OCI-LY3 (cell line): Measurements from ENCODE around the gene OTOGL.
A peak's percentile ranks its signal among the peaks of the same experiment; 100 is the strongest.
"Not testable (repeated sequence)": the region's sequence is repeated elsewhere in the genome, so short reads cannot be mapped to it uniquely, and the experiment has no call there.

ENCODE experiments used
- H2AFZ ChIP-seq: fragments of 200-600, 300-600 bp; shearing (Covaris generic); 2 replicates; pipeline ENCODE4 v1.6.0; 2014; ENCODE audit warnings: antibody characterized with exemption, low read depth, low read length
- H3K27ac ChIP-seq: fragments of 200-600, 300-600 bp; sonication (generic); 2 replicates; pipeline ENCODE4 v1.5.1; 2014; ENCODE audit warnings: mild to moderate bottlenecking, low read length, moderate library complexity, mixed read lengths
- H3K27me3 ChIP-seq: fragments of 200-600, 300-600 bp; sonication (generic); 2 replicates; pipeline ENCODE4 v1.6.1; 2014; ENCODE audit warnings: low read depth, low read length, mixed read lengths
- H3K36me3 ChIP-seq: fragments of 200-600, 300-600 bp; sonication (generic); replicated peaks from 2 replicates; pipeline ENCODE3; 2014; ENCODE audit warnings: low read depth, low read length, mixed read lengths
- H3K4me1 ChIP-seq: fragments of 300-600, 200-600 bp; sonication (generic); 2 replicates; pipeline ENCODE4 v1.6.1; 2014; ENCODE audit warnings: low read length, mixed read lengths
- H3K4me2 ChIP-seq: fragments of 200-600, 300-600 bp; sonication (generic); 2 replicates; pipeline ENCODE4 v1.6.1; 2014; ENCODE audit warnings: low read length, mixed read lengths
- H3K4me3 ChIP-seq: fragments of 300-600, 200-600 bp; sonication (generic); 2 replicates; pipeline ENCODE4 v1.5.1; 2014; ENCODE audit warnings: antibody characterized with exemption, mild to moderate bottlenecking, low read length, moderate library complexity
- H3K79me2 ChIP-seq: fragments of 300-600, 200-600 bp; shearing (Covaris generic); 2 replicates; pipeline ENCODE4 v1.6.1; 2014; ENCODE audit warnings: mild to moderate bottlenecking, low read length, mixed read lengths
- H3K9ac ChIP-seq: fragments of 300-600, 200-600 bp; shearing (Covaris generic); 2 replicates; pipeline ENCODE4 v1.6.0; 2014; ENCODE audit warnings: mild to moderate bottlenecking, low read length, moderate library complexity
- H3K9me3 ChIP-seq: fragments of 200-600, 300-600 bp; shearing (Covaris generic); 2 replicates; pipeline ENCODE4 v1.6.1; 2014; ENCODE audit warnings: low read length, mixed read lengths; ENCODE audit not compliant: insufficient read depth
- H4K20me1 ChIP-seq: fragments of 200-600, 300-600 bp; sonication (generic); 2 replicates; pipeline ENCODE4 v1.6.1; 2016; ENCODE audit warnings: low read length, mixed read lengths; ENCODE audit not compliant: insufficient read depth
- EZH2phosphoT487 ChIP-seq: fragments of 200-600 bp; shearing (Covaris generic); IDR thresholded peaks from 2 replicates; pipeline ENCODE4 v1.6.1; 2018; ENCODE audit warnings: antibody characterized with exemption, mixed run types, low read depth
- TF ChIP-seq, protein P1 (sequence below): fragments of 200-600, 300-600 bp; sonication (generic); IDR thresholded peaks from 2 replicates; pipeline ENCODE4 v1.5.1; 2014; ENCODE audit warnings: antibody characterized with exemption, low read length, low read depth

The OTOGL gene

DNA sequence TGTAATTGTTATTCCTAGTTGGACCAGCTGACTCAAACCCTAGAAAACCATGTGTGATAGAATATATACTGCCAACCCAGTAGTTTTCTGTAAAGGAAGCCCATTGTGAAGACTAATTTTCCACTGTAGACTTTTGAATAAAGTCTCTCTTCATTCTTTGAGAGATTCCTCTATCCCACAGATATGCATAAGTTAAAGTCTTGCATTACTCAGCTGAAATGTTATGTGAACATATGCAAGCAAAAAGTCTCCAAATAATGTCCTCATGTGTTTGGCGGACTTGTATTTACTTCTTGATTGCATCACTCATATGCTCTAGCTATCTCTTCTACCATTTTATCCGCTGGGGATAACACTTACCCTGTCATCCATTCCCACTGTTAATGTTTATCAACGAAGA is 35.1 kb upstream of the OTOGL start:
- no peak overlapping the region for H3K9ac ChIP-seq
- TF ChIP-seq EZH2phosphoT487, result no peak
- TF ChIP-seq, protein P1, sequence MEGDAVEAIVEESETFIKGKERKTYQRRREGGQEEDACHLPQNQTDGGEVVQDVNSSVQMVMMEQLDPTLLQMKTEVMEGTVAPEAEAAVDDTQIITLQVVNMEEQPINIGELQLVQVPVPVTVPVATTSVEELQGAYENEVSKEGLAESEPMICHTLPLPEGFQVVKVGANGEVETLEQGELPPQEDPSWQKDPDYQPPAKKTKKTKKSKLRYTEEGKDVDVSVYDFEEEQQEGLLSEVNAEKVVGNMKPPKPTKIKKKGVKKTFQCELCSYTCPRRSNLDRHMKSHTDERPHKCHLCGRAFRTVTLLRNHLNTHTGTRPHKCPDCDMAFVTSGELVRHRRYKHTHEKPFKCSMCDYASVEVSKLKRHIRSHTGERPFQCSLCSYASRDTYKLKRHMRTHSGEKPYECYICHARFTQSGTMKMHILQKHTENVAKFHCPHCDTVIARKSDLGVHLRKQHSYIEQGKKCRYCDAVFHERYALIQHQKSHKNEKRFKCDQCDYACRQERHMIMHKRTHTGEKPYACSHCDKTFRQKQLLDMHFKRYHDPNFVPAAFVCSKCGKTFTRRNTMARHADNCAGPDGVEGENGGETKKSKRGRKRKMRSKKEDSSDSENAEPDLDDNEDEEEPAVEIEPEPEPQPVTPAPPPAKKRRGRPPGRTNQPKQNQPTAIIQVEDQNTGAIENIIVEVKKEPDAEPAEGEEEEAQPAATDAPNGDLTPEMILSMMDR, result no peak
- H2AFZ ChIP-seq, result no peak overlapping the region
- no peaks in the 10 kb centered on the region for H3K79me2 ChIP-seq
- H3K36me3 ChIP-seq, result no peaks in the 10 kb centered on the region
- H3K9me3 ChIP-seq, result no peaks in the 10 kb centered on the region
- H3K4me2 ChIP-seq, result no peak overlapping the region
- peaks cover 9% of the 10 kb centered on the region for H3K27me3 ChIP-seq
- H3K27ac ChIP-seq, result no peak overlapping the region
- no peak overlapping the region for H3K4me3 ChIP-seq
- no peaks in the 10 kb centered on the region for H3K4me1 ChIP-seq
- H4K20me1 ChIP-seq, result no peaks in the 10 kb centered on the region

DNA sequence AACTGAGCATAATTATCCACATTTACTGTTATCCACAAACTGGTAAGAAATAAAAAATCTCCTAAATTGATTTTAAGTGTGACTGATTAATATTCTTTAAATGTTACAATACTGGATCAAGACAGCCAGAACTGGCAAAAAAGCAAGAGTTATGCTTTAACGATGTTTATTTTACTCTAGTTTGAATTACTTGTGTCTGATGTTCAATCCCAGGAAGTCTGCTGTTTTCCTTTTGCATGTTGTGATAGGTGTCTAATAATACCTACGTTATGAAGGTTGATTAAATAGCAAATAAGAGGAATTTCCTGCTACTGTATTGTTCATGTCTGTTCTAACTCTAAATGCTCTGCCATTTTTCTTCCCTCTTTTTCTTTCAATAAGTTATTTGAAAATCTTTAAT is 34.4 kb upstream of the OTOGL start:
- Histone ChIP-seq H3K4me2 (no peak overlapping the region), H3K27ac (no peak overlapping the region), H3K9ac (no peak overlapping the region), H3K27me3 (peaks cover 9% of the 10 kb centered on the region), H3K4me3 (no peak overlapping the region), H3K79me2 (no peaks in the 10 kb centered on the region), H4K20me1 (no peaks in the 10 kb centered on the region), H3K9me3 (no peaks in the 10 kb centered on the region), H3K4me1 (no peaks in the 10 kb centered on the region), H3K36me3 (no peaks in the 10 kb centered on the region), H2AFZ (no peak overlapping the region)
- no peak for TF ChIP-seq EZH2phosphoT487
- TF ChIP-seq, protein P1, result no peak

DNA sequence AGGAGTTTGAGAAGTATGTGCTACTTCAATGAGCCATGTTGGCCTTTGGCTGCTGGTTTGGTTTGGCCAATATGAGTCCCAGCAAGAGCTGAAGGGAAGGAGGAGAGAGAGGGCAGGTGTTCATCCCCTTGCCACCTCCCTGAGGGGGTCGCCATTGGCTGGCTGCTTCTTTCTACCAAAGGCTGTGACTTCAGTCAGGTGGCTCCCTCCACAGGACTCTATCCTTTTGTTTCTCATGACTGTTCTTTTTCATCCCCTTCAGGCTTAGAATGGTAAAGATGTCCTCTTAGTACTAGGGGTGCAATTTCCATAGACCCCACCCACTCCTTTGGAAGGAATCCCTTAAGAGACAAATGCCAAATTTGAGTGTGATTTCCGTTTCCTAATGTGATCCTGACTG is 31.2 kb upstream of the OTOGL start:
- no peaks in the 10 kb centered on the region for H3K4me1 ChIP-seq
- no peaks in the 10 kb centered on the region for H3K79me2 ChIP-seq
- no peak overlapping the region for H3K9ac ChIP-seq
- H2AFZ ChIP-seq, result no peak overlapping the region
- peaks cover 3% of the 10 kb centered on the region; the same call in 1 of the 2 replicates for H3K27me3 ChIP-seq
- no peak overlapping the region for H3K27ac ChIP-seq
- no peaks in the 10 kb centered on the region for H3K36me3 ChIP-seq
- no peaks in the 10 kb centered on the region for H3K9me3 ChIP-seq
- no peak overlapping the region for H3K4me2 ChIP-seq
- H3K4me3 ChIP-seq, result no peak overlapping the region
- H4K20me1 ChIP-seq, result no peaks in the 10 kb centered on the region
- TF ChIP-seq, protein P1, result no peak
- TF ChIP-seq EZH2phosphoT487, result no peak

DNA sequence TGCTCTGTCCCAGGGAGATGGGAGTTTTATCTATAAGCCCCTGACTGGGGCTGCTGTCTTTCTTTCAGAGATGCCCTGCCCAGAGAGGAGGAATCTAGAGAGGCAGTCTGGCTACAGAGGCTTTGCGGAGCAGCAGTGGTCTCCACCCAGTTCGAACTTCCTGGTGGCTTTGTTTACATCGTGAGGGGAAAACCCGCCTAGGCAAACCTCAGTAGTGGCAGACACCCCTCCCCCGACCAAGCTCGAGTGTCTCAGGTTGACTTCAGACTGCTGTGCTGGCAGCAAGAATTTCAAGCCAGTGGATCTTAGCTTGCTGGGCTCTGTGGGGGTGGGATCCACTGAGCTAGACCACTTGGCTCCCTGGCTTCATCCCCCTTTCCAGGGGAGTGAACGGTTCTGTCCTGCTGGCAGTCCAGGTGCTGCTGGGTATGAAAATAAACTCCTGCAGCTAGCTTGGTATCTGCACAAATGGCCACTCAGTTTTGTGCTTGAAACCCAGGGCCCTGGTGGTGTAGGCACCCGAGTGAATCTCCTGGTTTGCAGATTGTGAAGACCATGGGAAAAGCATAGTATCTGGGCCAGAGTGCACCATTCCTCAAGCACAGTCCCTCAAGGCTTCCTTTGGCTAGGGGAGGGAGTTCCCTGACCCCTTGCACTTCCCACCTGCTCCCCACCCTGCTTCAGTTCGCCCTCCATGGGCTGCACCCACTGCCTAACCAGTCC is 15.3 kb upstream of the OTOGL start:
- Histone ChIP-seq H3K4me3 (peak overlapping the region; percentile 71), H3K4me2 (peak overlapping the region; percentile 78), H3K4me1 (peaks cover 36% of the 10 kb centered on the region), H3K27me3 (peaks cover 38% of the 10 kb centered on the region)
- not testable (repeated sequence) for H2AFZ ChIP-seq, H4K20me1 ChIP-seq, H3K9ac ChIP-seq, H3K79me2 ChIP-seq, H3K36me3 ChIP-seq, H3K27ac ChIP-seq, H3K9me3 ChIP-seq
